Trophoblast cell (in vitro differentiated cells and primary cell): ENCODE data around the gene IQUB.

Source experiments
- DNase-seq, 2 donors: peaks; one replicate each; pipeline ENCODE4 v3.0.0-alpha.2; 2016
- H2AFZ ChIP-seq: 2 replicates; pipeline ENCODE4 v1.6.1; 2013; ENCODE audit warnings: low read length, moderate library complexity, mild to moderate bottlenecking; ENCODE audit not compliant: insufficient read depth, poor library complexity
- H2AK5ac ChIP-seq: 2 replicates; pipeline ENCODE4 v1.6.1; 2013; ENCODE audit warnings: mild to moderate bottlenecking, low read length
- H2BK120ac ChIP-seq: 2 replicates; pipeline ENCODE4 v1.6.1; 2013; ENCODE audit warnings: low read length, mild to moderate bottlenecking, moderate library complexity; ENCODE audit not compliant: insufficient read depth, poor library complexity
- H2BK12ac ChIP-seq: 2 replicates; pipeline ENCODE4 v1.6.1; 2013; ENCODE audit warnings: mild to moderate bottlenecking, low read length, moderate library complexity
- H2BK5ac ChIP-seq: 2 replicates; pipeline ENCODE4 v1.6.1; 2013; ENCODE audit warnings: low read length, low read depth, moderate library complexity, mild to moderate bottlenecking; ENCODE audit not compliant: poor library complexity
- H3K14ac ChIP-seq: 2 replicates; pipeline ENCODE4 v1.6.1; 2013; ENCODE audit warnings: mild to moderate bottlenecking, low read length
- H3K18ac ChIP-seq: 2 replicates; pipeline ENCODE4 v1.6.1; 2013; ENCODE audit warnings: mild to moderate bottlenecking, low read length
- H3K23ac ChIP-seq: 2 replicates; pipeline ENCODE4 v1.6.1; 2013; ENCODE audit warnings: low read length
- H3K27ac ChIP-seq: 2 replicates; pipeline ENCODE4 v1.5.1; 2013; ENCODE audit warnings: low read depth, mild to moderate bottlenecking, inconsistent platforms, low read length, moderate library complexity
- H3K27me3 ChIP-seq: 2 replicates; pipeline ENCODE4 v1.6.1; 2013; ENCODE audit warnings: inconsistent platforms, mild to moderate bottlenecking, low read length, moderate library complexity; ENCODE audit not compliant: insufficient read depth
- H3K36me3 ChIP-seq, 2 experiments: 1 replicate in 1 of 2; 2 replicates in 1 of 2; pipeline ENCODE4 v1.6.1; 2013; ENCODE audit warnings: low read length in 2 of 2, mild to moderate bottlenecking in 2 of 2, moderate library complexity in 1 of 2; ENCODE audit not compliant: insufficient read depth in 2 of 2, control insufficient read depth in 1 of 2
- H3K4ac ChIP-seq: 2 replicates; pipeline ENCODE4 v1.6.1; 2013; ENCODE audit warnings: low read depth, mild to moderate bottlenecking, low read length, moderate library complexity
- H3K4me1 ChIP-seq, 2 experiments: 1 replicate in 1 of 2; 2 replicates in 1 of 2; pipeline ENCODE4 v1.6.1; 2013; ENCODE audit warnings: low read length in 2 of 2, mild to moderate bottlenecking in 2 of 2, moderate library complexity in 1 of 2; ENCODE audit not compliant: insufficient read depth in 2 of 2, control insufficient read depth in 1 of 2
- H3K4me2 ChIP-seq: 2 replicates; pipeline ENCODE4 v1.6.1; 2013; ENCODE audit warnings: inconsistent platforms, mild to moderate bottlenecking, low read length, moderate library complexity
- H3K4me3 ChIP-seq: 2 replicates; pipeline ENCODE4 v1.5.1; 2013; ENCODE audit warnings: mild to moderate bottlenecking, low read depth, low read length, inconsistent platforms
- H3K79me1 ChIP-seq: one replicate; pipeline ENCODE4 v1.6.1; 2013; ENCODE audit warnings: low read length
- H3K79me2 ChIP-seq: 2 replicates; pipeline ENCODE4 v1.6.1; 2013; ENCODE audit warnings: low read length, mild to moderate bottlenecking; ENCODE audit not compliant: control insufficient read depth, insufficient read depth, poor library complexity
- H3K9ac ChIP-seq: 2 replicates; pipeline ENCODE4 v1.6.1; 2013; ENCODE audit warnings: mild to moderate bottlenecking, low read length
- H3K9me3 ChIP-seq: 2 replicates; pipeline ENCODE4 v1.6.1; 2013; ENCODE audit warnings: low read depth, mild to moderate bottlenecking, control low read depth, inconsistent platforms, low read length; ENCODE audit not compliant: insufficient read depth
- H4K12ac ChIP-seq: 2 replicates; pipeline ENCODE4 v1.6.1; 2013; ENCODE audit warnings: low read depth, mild to moderate bottlenecking, low read length, moderate library complexity
- H4K8ac ChIP-seq: 2 replicates; pipeline ENCODE4 v1.6.1; 2013; ENCODE audit warnings: low read depth, mild to moderate bottlenecking, low read length, moderate library complexity
- H4K91ac ChIP-seq: one replicate; pipeline ENCODE4 v1.6.1; 2013; ENCODE audit warnings: low read depth, mild to moderate bottlenecking, low read length, moderate library complexity
- WGBS: extraction: QIAGEN DNeasy Blood & Tissue Kit; methylation state at CpG from one replicate; pipeline ENCODE4 v1.1.7; 2013; ENCODE audit warnings: missing lambda C conversion rate; ENCODE audit not compliant: insufficient read length, insufficient coverage; ENCODE audit errors: extremely low coverage; 5-methylcytosine and 5-hydroxymethylcytosine counted together

Gene IQUB

GRCh38 chr7:123455965-123456470 lies 78.4 kb downstream of the IQUB start:
- H3K23ac ChIP-seq, result no peak overlapping the region
- no CpG with 5 or more reads among the region's 1 CpG for WGBS
- H3K14ac ChIP-seq, result no peak overlapping the region
- no peak overlapping the region for H2BK120ac ChIP-seq
- DNase-seq, result no peak
- H3K79me2 ChIP-seq, result no peaks in the 10 kb centered on the region
- no peaks in the 10 kb centered on the region for H3K79me1 ChIP-seq
- H2AFZ ChIP-seq, result no peak overlapping the region
- no peaks in the 10 kb centered on the region for H3K27me3 ChIP-seq
- no peaks in the 10 kb centered on the region for H3K36me3 ChIP-seq
- no peaks in the 10 kb centered on the region for H3K4me1 ChIP-seq
- H2AK5ac ChIP-seq, result no peak overlapping the region
- no peak overlapping the region for H3K4me2 ChIP-seq
- H4K12ac ChIP-seq, result no peak overlapping the region
- no peaks in the 10 kb centered on the region for H3K9me3 ChIP-seq
- no peak overlapping the region for H4K91ac ChIP-seq
- no peak overlapping the region for H2BK12ac ChIP-seq
- no peak overlapping the region for H3K18ac ChIP-seq
- H3K4me3 ChIP-seq, result no peak overlapping the region
- H3K4ac ChIP-seq, result no peak overlapping the region
- H3K27ac ChIP-seq, result no peak overlapping the region
- no peak overlapping the region for H2BK5ac ChIP-seq
- no peak overlapping the region for H3K9ac ChIP-seq
- H4K8ac ChIP-seq, result no peak overlapping the region

GRCh38 chr7:123440101-123440548 lies 94.3 kb downstream of the IQUB start:
- Histone ChIP-seq H3K18ac (no peak overlapping the region), H3K79me2 (no peaks in the 10 kb centered on the region), H3K4me2 (no peak overlapping the region), H3K79me1 (no peaks in the 10 kb centered on the region), H4K12ac (no peak overlapping the region), H2AK5ac (no peak overlapping the region), H3K14ac (no peak overlapping the region), H2BK120ac (no peak overlapping the region), H3K9ac (no peak overlapping the region), H3K23ac (no peak overlapping the region), H2BK5ac (no peak overlapping the region), H2BK12ac (no peak overlapping the region), H2AFZ (no peak overlapping the region), H3K4ac (no peak overlapping the region), H4K8ac (no peak overlapping the region), H3K27me3 (no peaks in the 10 kb centered on the region), H3K9me3 (no peaks in the 10 kb centered on the region), H3K36me3 (no peaks in the 10 kb centered on the region), H3K4me3 (no peak overlapping the region), H3K4me1 (no peaks in the 10 kb centered on the region), H4K91ac (no peak overlapping the region), H3K27ac (no peak overlapping the region)
- DNase-seq, result peak in 1 of 2 donors; percentile 53
- no CpG with 5 or more reads among the region's 2 CpGs for WGBS

GRCh38 chr7:123439191-123439590 lies 95.2 kb downstream of the IQUB start:
- H2AFZ ChIP-seq, result no peak overlapping the region
- no peak overlapping the region for H3K23ac ChIP-seq
- no peak overlapping the region for H4K91ac ChIP-seq
- H3K27ac ChIP-seq, result no peak overlapping the region
- no peak overlapping the region for H2AK5ac ChIP-seq
- H2BK5ac ChIP-seq, result no peak overlapping the region
- H2BK120ac ChIP-seq, result no peak overlapping the region
- no peak for DNase-seq
- no peak overlapping the region for H2BK12ac ChIP-seq
- H3K4me2 ChIP-seq, result no peak overlapping the region
- no peaks in the 10 kb centered on the region for H3K27me3 ChIP-seq
- H3K79me1 ChIP-seq, result no peaks in the 10 kb centered on the region
- no peak overlapping the region for H4K8ac ChIP-seq
- no peak overlapping the region for H3K14ac ChIP-seq
- H3K18ac ChIP-seq, result no peak overlapping the region
- no peaks in the 10 kb centered on the region for H3K79me2 ChIP-seq
- no peak overlapping the region for H3K4ac ChIP-seq
- no peaks in the 10 kb centered on the region for H3K9me3 ChIP-seq
- no peaks in the 10 kb centered on the region for H3K36me3 ChIP-seq
- no CpG with 5 or more reads among the region's 1 CpG for WGBS
- no peaks in the 10 kb centered on the region for H3K4me1 ChIP-seq
- H3K9ac ChIP-seq, result no peak overlapping the region
- H3K4me3 ChIP-seq, result no peak overlapping the region
- H4K12ac ChIP-seq, result no peak overlapping the region

GRCh38 chr7:123437447-123437995 lies 96.9 kb downstream of the IQUB start:
- Histone ChIP-seq H3K18ac (no peak overlapping the region), H3K36me3 (no peaks in the 10 kb centered on the region), H3K4me1 (no peaks in the 10 kb centered on the region), H3K23ac (no peak overlapping the region), H3K4me2 (no peak overlapping the region), H3K27me3 (no peaks in the 10 kb centered on the region), H2AK5ac (no peak overlapping the region), H2BK120ac (no peak overlapping the region), H3K79me2 (no peaks in the 10 kb centered on the region), H3K4ac (no peak overlapping the region), H3K27ac (no peak overlapping the region), H3K4me3 (no peak overlapping the region), H2AFZ (no peak overlapping the region), H3K9me3 (no peaks in the 10 kb centered on the region), H3K79me1 (no peaks in the 10 kb centered on the region), H4K8ac (no peak overlapping the region), H2BK12ac (no peak overlapping the region), H3K14ac (no peak overlapping the region), H4K12ac (no peak overlapping the region), H2BK5ac (no peak overlapping the region), H3K9ac (no peak overlapping the region), H4K91ac (no peak overlapping the region)
- DNase-seq, result no peak
- WGBS, result no CpG with 5 or more reads among the region's 2 CpGs
